A549 (cell line): ENCODE data around the gene TMX4. TPM values are rescaled to one million over a fixed set of nuclear protein-coding genes. Genes with fewer than 3 reads are reported as not detected.

Experiments used
- ATAC-seq, 2 experiments: fragments of 200-7000 bp in 1 of 2; fragments of >200 bp in 1 of 2; cut with Nextera tagmentation in 1 of 2; cut with Tn5 transposase in 1 of 2; 3 replicates each; pipeline versions ENCODE4 v1.8.0 to v1.9.1; 2018 to 2020; ENCODE audit warnings: mild to moderate bottlenecking in 1 of 2, moderate library complexity in 1 of 2
- CTCF ChIA-PET: fragments of 300-600 bp; sonication (Branson Sonifier 250); formaldehyde crosslinking; extraction: SDS; loops from one replicate; lab custom pipeline; 2021; ENCODE audit warnings: antibody characterized with exemption, inconsistent platforms; lab: Yijun Ruan, JAX
- POLR2A ChIA-PET: fragments of 350-600 bp; formaldehyde crosslinking; extraction: SDS; loops from one replicate; lab custom pipeline; 2021; ENCODE audit warnings: antibody characterized with exemption, inconsistent platforms; lab: Yijun Ruan, JAX
- DNase-seq, 2 experiments: peaks; one replicate each; pipeline versions ENCODE4 v3.0.0 to v3.0.0-alpha.2; 2011 to 2016; ENCODE audit warnings: low read depth in 1 of 2, low spot score in 1 of 2
- FAIRE-seq: peaks from 2 replicates; lab custom pipeline; 2011; peaks lifted over from hg19 to GRCh38; lab: Jason Lieb, UNC
- H3K27ac ChIP-seq, 2 experiments: fragments of >200 bp; sonication (Bioruptor Twin); formaldehyde crosslinking; 3 replicates each; pipeline ENCODE4 v1.5.1; 2016 to 2017
- H3K4me1 ChIP-seq: fragments of >200 bp; sonication (Bioruptor Twin); formaldehyde crosslinking; 3 replicates; pipeline ENCODE4 v1.6.1; 2016
- H3K4me2 ChIP-seq: fragments of >200 bp; sonication (Bioruptor Twin); formaldehyde crosslinking; 3 replicates; pipeline ENCODE4 v1.6.1; 2016
- H3K4me3 ChIP-seq: fragments of >200 bp; sonication (Bioruptor Twin); formaldehyde crosslinking; 3 replicates; pipeline ENCODE4 v1.5.1; 2016
- H3K9me3 ChIP-seq: fragments of >200 bp; sonication (Bioruptor Twin); formaldehyde crosslinking; 3 replicates; pipeline ENCODE4 v1.6.1; 2016
- ATOH8 ChIP-seq: fragments of 250-450 bp; sonication (Bioruptor Pico); IDR thresholded peaks from 2 replicates; pipeline ENCODE4 v1.5.0; 2020; ENCODE audit warnings: low read depth, mild to moderate bottlenecking, moderate library complexity
- BHLHE40 ChIP-seq: IDR thresholded peaks from 2 replicates; pipeline ENCODE4 v1.6.1; 2012; ENCODE audit warnings: low read depth, low read length, inconsistent platforms
- CBX2 ChIP-seq: fragments of 200-600 bp; sonication (generic); IDR thresholded peaks from 2 replicates; pipeline ENCODE4 v1.6.1; 2016; ENCODE audit warnings: low read depth, mild to moderate bottlenecking, borderline replicate concordance
- CHD4 ChIP-seq: fragments of 200-600 bp; sonication (generic); IDR thresholded peaks from 2 replicates; pipeline ENCODE4 v1.6.1; 2016; ENCODE audit warnings: antibody characterized with exemption, mild to moderate bottlenecking, borderline replicate concordance
- EHF ChIP-seq: fragments of 250-450 bp; sonication (Bioruptor Pico); IDR thresholded peaks from 2 replicates; pipeline ENCODE4 v1.5.0; 2020; ENCODE audit warnings: mild to moderate bottlenecking
- EHMT2 ChIP-seq: fragments of 200-600 bp; sonication (generic); IDR thresholded peaks from 2 replicates; pipeline ENCODE4 v1.6.1; 2016; ENCODE audit warnings: antibody characterized with exemption, low read depth, mild to moderate bottlenecking, moderate library complexity
- ELK1 ChIP-seq: fragments of 150-350 bp; IDR thresholded peaks from 2 replicates; pipeline ENCODE4 v1.6.1; 2014; ENCODE audit warnings: low read depth, mild to moderate bottlenecking, low read length
- ESRRA ChIP-seq: fragments of 150-350 bp; IDR thresholded peaks from 2 replicates; pipeline ENCODE4 v1.6.1; 2014; ENCODE audit warnings: mild to moderate bottlenecking, low read length, borderline replicate concordance
- FOXS1 ChIP-seq: fragments of 250-450 bp; sonication (Bioruptor Pico); IDR thresholded peaks from 2 replicates; pipeline ENCODE4 v1.5.0; 2020; ENCODE audit warnings: mild to moderate bottlenecking, moderate library complexity
- JUNB ChIP-seq: fragments of >200 bp; sonication (Bioruptor Twin); formaldehyde crosslinking; IDR thresholded peaks from 2 replicates; pipeline ENCODE4 v1.6.1; 2016
- KDM1A ChIP-seq: fragments of 200-600 bp; sonication (generic); IDR thresholded peaks from 2 replicates; pipeline ENCODE4 v1.6.1; 2016; ENCODE audit warnings: low read depth, mild to moderate bottlenecking
- MAX ChIP-seq: IDR thresholded peaks from 2 replicates; pipeline ENCODE4 v1.6.1; 2012
- MYC ChIP-seq: IDR thresholded peaks from 2 replicates; pipeline ENCODE4 v1.6.1; 2012; ENCODE audit warnings: mild to moderate bottlenecking, inconsistent platforms, low read length, improper control_type of control experiment, borderline replicate concordance
- NFE2L2 ChIP-seq: fragments of 150-350 bp; conservative IDR thresholded peaks from 2 replicates; pipeline ENCODE4 v1.6.1; 2014; ENCODE audit warnings: low read length
- NPAS2 ChIP-seq: fragments of 250-450 bp; sonication (Bioruptor Pico); IDR thresholded peaks from 2 replicates; pipeline ENCODE4 v1.8.0; 2022; ENCODE audit warnings: mild to moderate bottlenecking, moderate library complexity, borderline replicate concordance
- PHF8 ChIP-seq: fragments of 200-600 bp; sonication (generic); IDR thresholded peaks from 2 replicates; pipeline ENCODE4 v1.6.1; 2016; ENCODE audit warnings: low read depth, mild to moderate bottlenecking, antibody characterized with exemption, moderate library complexity, borderline replicate concordance
- POLR2AphosphoS2 ChIP-seq: conservative IDR thresholded peaks from 2 replicates; pipeline ENCODE4 v1.6.1; 2012; ENCODE audit warnings: low read length, improper control_type of control experiment, inconsistent platforms
- REST ChIP-seq: fragments of 200-600 bp; sonication (generic); IDR thresholded peaks from 2 replicates; pipeline ENCODE4 v1.6.1; 2016; ENCODE audit warnings: antibody characterized with exemption, mild to moderate bottlenecking, moderate library complexity
- RNF2 ChIP-seq: fragments of 200-600 bp; sonication (generic); IDR thresholded peaks from 2 replicates; pipeline ENCODE4 v1.6.1; 2016; ENCODE audit warnings: low read depth, mild to moderate bottlenecking, antibody characterized with exemption, moderate library complexity, borderline replicate concordance
- SREBF2 ChIP-seq: fragments of 450-650 bp; IDR thresholded peaks from 2 replicates; pipeline ENCODE4 v1.6.1; 2014; ENCODE audit warnings: mild to moderate bottlenecking, moderate library complexity
- USF2 ChIP-seq: fragments of 450-650 bp; IDR thresholded peaks from 2 replicates; pipeline ENCODE4 v1.6.1; 2014; ENCODE audit warnings: antibody characterized with exemption
- ZNF302 ChIP-seq: fragments of 250-450 bp; sonication (Bioruptor Pico); IDR thresholded peaks from 2 replicates; pipeline ENCODE4 v1.9.0; 2021; ENCODE audit warnings: inconsistent platforms, mild to moderate bottlenecking, moderate library complexity
- ZSCAN20 ChIP-seq: fragments of 250-450 bp; sonication (Bioruptor Pico); IDR thresholded peaks from 2 replicates; pipeline ENCODE4 v1.8.0; 2022; ENCODE audit warnings: mild to moderate bottlenecking, moderate library complexity
- whole genome bisulfite sequencing: methylation state at CpG from one replicate; pipeline ENCODE4 v1.1.6; 2017; ENCODE audit errors: missing lambda C conversion rate; 5-methylcytosine and 5-hydroxymethylcytosine counted together
- polyA plus RNA-seq, 4 experiments: library from polyadenylated mRNA; depleted of rRNA in 3 of 4; stranded (reverse); fragments of >200 nt; fragmentation: RNase III in 1 of 4; extraction: RNeasy Plus Mini Kit Qiagen cat#74134 plus additional on column Dnase treatment in 1 of 4; gene quantifications; 2 replicates in 3 of 4; 3 replicates in 1 of 4; pipeline ENCODE4 v1.2.3, GENCODE V29; 2011 to 2017
- TF ChIP-seq, protein P1 (sequence below): IDR thresholded peaks from 2 replicates; pipeline ENCODE4 v1.6.1; 2012; ENCODE audit warnings: low read depth, borderline replicate concordance

TMX4 gene
- polyA plus RNA-seq, 2 of the 4 experiments (the other 2 are of a cell fraction) = 12.4 to 21.1 TPM

- no peak overlapping the region for H3K4me2 ChIP-seq
- H3K4me1 ChIP-seq = no peaks in the 10 kb centered on the region
- FAIRE-seq = no peak
- 84% methylated on average over 3 of the region's 3 CpGs for WGBS
- no peak overlapping the region for H3K4me3 ChIP-seq
- POLR2A ChIA-PET = no interaction called here
- TF ChIP-seq ZSCAN20 (CRISPR knock-in tag) (no peak), MAX (no peak), USF2 (no peak), ESRRA (no peak), MYC (no peak), SREBF2 (no peak), FOXS1 (CRISPR knock-in tag) (no peak), PHF8 (no peak)
- ATAC-seq = no peak
- CTCF ChIA-PET = interaction anchor here (1.8 to 2.1 kb wide), 2 partner anchors 16 to 725 kb away, joined by 7 to 8 read pairs; no protein-coding TSS in a partner anchor
- peaks cover 5% of the 10 kb centered on the region; the same call in 2 of the 3 replicates for H3K9me3 ChIP-seq
- no peak for DNase-seq
- H3K27ac ChIP-seq = no peak overlapping the region
Observed at GRCh38 chr20:7996898-7997297, 22.7 kb downstream of the TMX4 start.

- DNase-seq = no peak
- Histone ChIP-seq H3K9me3 (peaks cover 5% of the 10 kb centered on the region; the same call in 2 of the 3 replicates), H3K4me2 (no peak overlapping the region), H3K4me3 (no peak overlapping the region), H3K4me1 (no peaks in the 10 kb centered on the region), H3K27ac (no peak overlapping the region)
- no peak for ATAC-seq
- WGBS = 47% methylated on average over 1 of the region's 1 CpG
- POLR2A ChIA-PET = no interaction called here
- no peak for TF ChIP-seq ELK1
- no peak for TF ChIP-seq KDM1A
- no peak for TF ChIP-seq EHF (CRISPR knock-in tag)
- TF ChIP-seq ZSCAN20 (CRISPR knock-in tag) = no peak
- TF ChIP-seq ZNF302 = no peak
- TF ChIP-seq, protein P1, sequence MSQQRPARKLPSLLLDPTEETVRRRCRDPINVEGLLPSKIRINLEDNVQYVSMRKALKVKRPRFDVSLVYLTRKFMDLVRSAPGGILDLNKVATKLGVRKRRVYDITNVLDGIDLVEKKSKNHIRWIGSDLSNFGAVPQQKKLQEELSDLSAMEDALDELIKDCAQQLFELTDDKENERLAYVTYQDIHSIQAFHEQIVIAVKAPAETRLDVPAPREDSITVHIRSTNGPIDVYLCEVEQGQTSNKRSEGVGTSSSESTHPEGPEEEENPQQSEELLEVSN = no peak
- TF ChIP-seq REST = no peak
- TF ChIP-seq NFE2L2 = no peak
- no peak for TF ChIP-seq BHLHE40
- no peak for TF ChIP-seq RNF2
- no peak for TF ChIP-seq CBX2
- TF ChIP-seq JUNB = no peak
- TF ChIP-seq ATOH8 (CRISPR knock-in tag) = no peak
- no peak for TF ChIP-seq NPAS2 (CRISPR knock-in tag)
- TF ChIP-seq CHD4 = no peak
- no peak for TF ChIP-seq EHMT2
- no peak for TF ChIP-seq MYC
- TF ChIP-seq ESRRA = no peak
- TF ChIP-seq POLR2AphosphoS2 = no peak
- CTCF ChIA-PET = interaction anchor here (1.0 to 2.1 kb wide), 3 partner anchors 14 to 1344 kb away, joined by 4 to 8 read pairs (median 7); no protein-coding TSS in a partner anchor
- FAIRE-seq = no peak
Observed at GRCh38 chr20:7994809-7995208, 24.8 kb downstream of the TMX4 start.
